ENCODE data around the gene MAPK8.
"Not testable (repeated sequence)": the region's sequence is repeated elsewhere in the genome, so short reads cannot be mapped to it uniquely, and the experiment has no call there.

Gene MAPK8

DNA sequence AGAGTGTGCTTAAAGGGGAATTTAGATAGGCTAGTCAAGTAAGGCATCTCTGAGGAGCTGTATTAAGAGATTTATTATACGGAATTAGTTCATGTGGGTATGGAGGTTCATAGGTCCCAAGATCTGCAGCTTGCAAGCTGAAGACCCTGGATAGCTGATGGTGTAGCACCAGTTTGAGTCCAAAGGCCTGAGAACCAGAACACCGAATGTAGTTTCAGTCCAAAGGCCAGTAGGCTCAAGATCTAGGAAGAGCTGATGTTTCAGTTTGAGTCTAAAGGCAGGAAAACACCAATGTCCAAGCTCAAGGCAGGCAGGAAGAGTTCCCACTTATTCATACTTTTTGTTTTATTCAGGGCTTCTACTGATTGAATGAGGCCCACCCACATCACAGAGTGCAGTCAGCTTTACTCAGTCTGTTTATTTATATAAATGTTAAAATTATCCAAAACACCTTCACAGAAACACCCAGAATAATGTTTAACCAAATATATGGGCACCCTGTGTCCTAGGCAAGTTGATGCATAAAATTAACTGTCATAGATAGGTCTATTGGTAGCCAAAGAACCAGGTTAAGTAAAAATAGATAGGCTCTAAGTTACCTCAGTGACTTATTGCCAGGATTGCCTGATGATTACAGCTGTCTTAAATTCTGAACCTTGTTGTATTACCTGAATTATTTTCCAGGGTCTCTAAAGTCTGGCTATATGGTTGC, 83.5 kb downstream of the MAPK8 start:
- DNase-seq: no peak

DNA sequence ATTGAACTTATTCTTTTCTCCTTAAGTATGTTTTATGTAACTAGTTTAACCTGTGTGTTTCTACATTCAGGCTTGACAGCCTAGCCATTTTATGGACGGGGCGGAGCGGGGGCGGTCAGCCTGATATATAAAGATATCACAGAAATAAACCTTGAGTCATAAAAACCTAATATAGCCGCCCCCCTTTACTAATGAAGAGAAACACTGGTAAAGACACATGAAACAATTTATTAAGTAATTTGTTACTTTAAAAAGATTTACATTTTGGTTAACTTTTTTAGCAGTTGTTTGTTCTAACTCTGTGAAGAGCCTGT, 84.0 kb downstream of the MAPK8 start:
- DNase-seq: no peak

DNA sequence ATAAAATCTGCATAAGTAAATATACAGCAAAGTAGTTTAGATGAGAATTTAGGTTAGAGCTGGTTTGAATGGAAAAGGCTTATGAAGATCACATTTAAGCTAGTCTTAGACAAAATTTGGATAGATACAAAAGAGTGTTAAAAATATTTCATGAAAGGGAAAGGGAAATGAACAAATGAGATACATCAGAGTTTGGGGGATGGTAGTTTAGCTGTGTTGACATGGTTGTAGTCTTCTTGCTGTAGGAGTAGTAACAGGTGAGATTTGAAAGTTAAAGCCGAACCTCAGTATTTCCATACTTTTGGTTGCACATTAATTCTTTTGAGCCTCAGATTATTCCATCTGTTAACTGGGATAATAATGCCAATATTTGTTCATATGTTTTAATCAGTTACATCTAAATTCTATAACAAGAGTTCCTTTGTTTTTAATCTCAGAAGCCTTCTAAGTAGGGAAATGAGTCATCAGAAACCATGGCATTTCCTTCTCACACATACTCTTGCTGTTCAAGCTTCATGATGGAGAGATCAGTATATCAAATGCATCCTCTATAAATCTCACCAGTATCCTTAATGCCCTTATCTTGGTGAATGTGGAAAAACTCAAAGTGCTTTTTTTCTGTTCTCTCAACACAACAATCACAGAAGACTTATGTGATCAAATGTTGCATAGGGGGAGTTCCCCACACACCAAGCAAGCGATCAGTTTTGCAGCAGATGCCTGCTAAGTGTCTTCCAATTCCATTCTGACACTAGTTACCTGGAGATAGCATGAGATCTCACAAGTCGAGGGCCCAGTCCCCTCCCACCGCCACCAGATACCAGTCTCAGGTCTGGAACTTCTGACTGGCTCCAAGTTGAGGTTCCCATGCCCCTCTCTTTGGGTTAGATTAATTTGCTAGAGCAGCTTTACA, 84.7 kb downstream of the MAPK8 start:
- DNase-seq: peak; percentile 21

DNA sequence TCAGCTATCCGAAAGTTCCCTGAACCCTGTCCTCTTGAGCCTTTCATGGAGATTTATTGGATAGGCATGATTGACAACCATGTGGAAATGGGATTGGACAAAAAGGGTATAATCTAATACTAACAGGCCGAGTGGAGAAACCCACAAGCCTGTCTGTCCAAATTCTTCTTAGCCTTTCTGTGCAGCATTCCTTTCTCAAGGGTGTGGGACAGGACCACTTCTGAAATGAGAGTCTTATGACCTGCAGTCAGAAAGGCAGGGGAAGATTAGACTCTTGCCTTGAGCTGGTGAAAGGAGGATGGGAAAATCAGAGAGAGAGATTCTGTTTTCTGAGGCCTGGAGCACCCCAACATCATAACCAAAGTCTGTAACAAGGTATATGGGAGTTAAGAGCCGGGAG, 85.5 kb downstream of the MAPK8 start:
- DNase-seq: no peak

GRCh38 chr10:48398261-48398660, 91.8 kb downstream of the MAPK8 start:
- DNase-seq: no peak

DNA sequence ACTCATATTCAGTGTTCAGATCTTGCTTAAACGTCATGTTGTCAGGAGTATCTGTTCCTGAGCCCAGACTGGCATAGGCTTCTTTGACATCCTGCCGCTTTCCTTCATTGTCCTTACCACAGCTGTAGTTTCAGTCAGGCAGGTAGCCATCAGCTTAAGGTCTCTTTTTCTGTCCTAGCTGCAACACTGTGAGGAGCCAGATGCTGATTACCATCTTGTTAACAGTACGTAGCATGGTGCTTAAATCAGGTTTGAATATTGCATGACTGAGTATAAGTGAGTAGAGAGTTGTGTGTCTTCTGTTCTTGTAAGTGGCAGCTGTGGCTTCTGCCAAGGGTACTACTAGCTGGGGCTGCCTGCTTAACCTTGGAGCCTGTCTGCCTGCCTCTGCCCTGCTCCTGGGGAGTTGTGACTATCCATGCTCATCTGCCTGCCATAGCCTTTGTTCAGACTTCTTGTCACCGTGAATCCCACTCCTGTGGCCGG, 92.6 kb downstream of the MAPK8 start:
- no peak for DNase-seq

DNA sequence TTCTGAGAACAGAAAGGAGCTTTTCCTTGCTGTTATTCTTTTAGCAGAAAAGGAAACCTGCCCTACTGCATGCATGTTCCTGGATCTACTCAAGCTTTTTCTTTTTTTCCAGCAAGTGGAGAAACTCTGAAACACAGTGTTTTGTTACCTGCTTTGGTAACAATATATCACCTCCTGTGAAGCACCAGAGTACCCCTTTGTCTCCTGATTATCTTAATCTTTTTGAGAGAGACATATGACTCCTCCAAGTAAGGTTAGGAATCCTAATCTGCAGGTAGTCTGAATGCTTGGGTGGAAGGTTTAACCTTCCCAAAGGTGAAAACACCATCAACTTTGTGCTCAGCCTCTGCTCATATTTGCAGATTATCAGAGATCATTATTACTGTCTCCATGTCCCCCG, 93.1 kb downstream of the MAPK8 start:
- DNase-seq: no peak

GRCh38 chr10:48400129-48400849, 93.8 kb downstream of the MAPK8 start:
- no peak for DNase-seq

GRCh38 chr10:48400850-48401220, 94.4 kb downstream of the MAPK8 start:
- DNase-seq: no peak

DNA sequence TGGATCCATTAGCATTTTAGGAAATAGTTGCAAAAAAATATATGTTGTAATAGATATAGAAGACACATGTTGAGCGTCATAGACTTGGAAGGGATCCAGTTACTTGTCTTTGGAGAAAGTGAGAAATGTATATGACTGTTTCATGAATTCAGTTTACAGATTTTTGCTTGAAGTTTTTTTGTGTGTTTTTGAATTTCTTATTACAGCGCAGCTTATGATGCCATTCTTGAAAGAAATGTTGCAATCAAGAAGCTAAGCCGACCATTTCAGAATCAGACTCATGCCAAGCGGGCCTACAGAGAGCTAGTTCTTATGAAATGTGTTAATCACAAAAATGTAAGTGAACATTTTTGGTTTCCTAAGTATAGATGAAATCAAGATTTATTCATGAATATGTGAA, 98.2 kb downstream of the MAPK8 start:
- DNase-seq: no peak

DNA sequence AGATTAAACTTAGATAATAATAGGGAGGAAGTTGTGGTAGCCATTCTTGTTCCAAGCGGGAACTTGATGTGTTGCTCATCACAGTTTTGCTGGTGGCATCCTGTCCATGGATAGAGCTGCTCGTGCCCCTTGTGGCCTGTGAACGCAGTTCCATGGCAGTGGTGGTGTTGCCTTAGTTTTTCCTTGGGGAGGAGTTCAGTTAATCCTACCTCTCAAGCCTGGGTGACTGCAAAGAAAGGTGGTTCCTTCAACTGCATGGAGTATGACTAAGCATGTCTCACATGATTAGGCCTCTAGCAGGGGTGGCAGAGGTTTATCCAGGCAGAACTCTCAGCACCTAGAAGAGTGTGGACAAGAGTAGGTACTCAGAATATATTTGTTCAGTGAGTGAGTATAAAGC, 99.7 kb downstream of the MAPK8 start:
- DNase-seq: no peak

- DNase-seq: no peak
Observed at GRCh38 chr10:48406658-48407057, 100.2 kb downstream of the MAPK8 start.

- no peak for DNase-seq
Observed at GRCh38 chr10:48410503-48410902, 104.0 kb downstream of the MAPK8 start.

DNA sequence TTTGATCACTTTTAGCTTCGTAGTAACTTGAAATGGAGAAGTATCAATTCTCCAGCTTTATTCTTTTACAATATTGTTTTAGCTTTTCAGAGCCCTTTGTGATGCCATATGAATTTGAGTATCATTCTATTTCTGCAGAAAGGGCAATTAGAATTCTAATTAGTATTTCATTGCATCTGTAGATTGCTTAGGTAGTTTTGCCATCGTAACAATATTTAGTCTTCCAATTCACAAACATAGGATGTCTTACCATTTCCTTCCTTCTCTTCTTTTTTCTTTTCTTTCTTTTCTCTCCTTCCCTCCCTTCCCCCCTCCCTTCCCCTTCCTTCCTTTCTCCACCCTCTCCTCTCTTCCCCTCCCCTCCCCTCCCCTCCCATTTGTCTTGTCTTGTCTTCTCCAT, 105.0 kb downstream of the MAPK8 start:
- DNase-seq: no peak

GRCh38 chr10:48412081-48412480, 105.6 kb downstream of the MAPK8 start:
- no peak for DNase-seq

- DNase-seq: no peak
Observed at GRCh38 chr10:48412933-48413332, 106.5 kb downstream of the MAPK8 start.

DNA sequence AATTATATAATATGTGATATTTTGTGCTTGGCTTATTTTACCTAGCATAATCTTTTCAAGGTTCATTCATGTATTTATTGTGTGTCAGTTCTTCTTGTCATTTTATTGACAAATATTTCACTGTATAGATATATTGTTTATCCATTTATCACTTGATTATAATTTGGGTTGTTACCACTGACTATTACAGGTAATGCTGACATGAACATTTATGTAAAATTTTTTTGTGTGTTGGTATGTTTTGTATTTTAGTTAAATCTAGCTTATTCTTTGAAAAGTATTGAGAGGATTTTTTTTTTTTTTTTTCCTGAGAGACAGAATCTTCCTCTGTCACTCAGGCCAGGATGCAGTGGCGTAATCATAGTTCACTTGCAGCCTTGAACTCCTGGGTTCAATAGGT, 107.7 kb downstream of the MAPK8 start:
- DNase-seq: no peak

DNA sequence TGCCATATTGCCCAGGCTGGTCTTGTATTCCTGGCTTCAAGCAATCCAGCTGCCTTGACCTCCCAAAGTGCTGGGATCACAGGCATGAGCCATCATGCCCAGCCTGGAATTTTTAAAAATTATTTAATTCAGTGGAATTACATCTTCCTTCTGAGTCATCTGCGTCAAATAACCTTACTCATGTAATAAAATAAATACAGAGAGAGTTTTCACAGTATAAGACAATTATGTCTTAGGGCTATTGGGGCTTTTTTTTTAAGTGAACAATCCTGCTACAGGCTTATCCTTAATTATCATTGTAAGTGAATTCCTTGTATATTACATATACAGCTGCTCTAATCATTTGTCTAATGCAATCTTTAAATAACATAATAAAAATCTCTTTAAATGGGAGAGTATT, 108.3 kb downstream of the MAPK8 start:
- no peak for DNase-seq

DNA sequence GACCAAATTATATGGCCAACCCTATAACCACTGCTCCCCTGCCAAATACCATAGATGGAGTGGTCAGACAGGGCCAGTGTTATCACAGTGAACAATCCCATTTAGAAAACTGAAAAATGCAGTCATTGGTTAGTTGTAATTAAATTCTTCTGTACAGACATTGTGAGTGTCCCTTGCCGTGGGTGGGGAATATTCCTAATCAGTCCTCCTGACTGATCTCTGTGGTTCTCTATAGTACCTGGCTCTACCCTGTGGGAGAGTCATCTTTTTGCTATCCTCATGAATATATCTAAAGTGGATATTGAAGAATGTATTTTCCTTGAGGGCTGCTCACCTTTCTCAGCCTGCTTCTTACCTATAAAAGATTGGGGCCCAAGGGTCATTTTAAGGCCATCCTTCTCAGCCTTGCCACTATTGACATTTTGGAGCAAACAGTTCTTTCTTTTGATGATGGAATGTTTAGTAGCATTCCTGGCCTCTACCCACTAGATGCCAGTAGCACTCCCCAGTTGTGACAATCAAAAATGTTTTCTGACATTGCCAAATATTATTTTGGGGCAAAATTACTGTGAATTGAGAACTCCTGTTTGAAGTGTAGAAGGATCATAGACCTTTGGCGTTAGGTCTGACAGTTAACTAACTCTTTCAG, 110.2 kb downstream of the MAPK8 start:
- DNase-seq: no peak

DNA sequence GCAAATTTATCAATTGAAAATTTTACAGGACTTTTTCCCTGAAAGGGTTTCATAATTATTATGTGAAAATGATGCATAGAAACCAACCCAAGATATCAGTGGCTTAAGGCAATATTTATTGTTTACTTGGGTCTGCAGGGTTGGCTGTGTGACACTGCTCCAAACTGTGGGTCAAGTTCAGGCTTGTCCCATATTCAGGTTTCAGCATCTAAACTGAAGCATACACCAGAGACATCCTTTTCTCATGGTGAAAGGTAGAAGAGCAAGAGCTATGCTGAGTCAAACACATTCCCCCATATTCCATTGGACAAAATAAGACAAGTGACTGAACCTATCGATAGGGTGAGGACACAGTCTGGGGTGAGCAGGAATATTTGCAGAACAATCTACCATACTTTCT, 110.9 kb downstream of the MAPK8 start:
- DNase-seq: no peak

GRCh38 chr10:48418189-48418788, 111.8 kb downstream of the MAPK8 start:
- no peak for DNase-seq

- DNase-seq: no peak
Observed at GRCh38 chr10:48419714-48420113, 113.2 kb downstream of the MAPK8 start.

GRCh38 chr10:48421862-48422261, 115.4 kb downstream of the MAPK8 start:
- not testable (repeated sequence) for DNase-seq
